DOHH2 (cell line): Measurements from ENCODE around the gene CYS1.

Experiments used
- H3F3A ChIP-seq: fragments of 200-600 bp; sonication (generic), shearing (Covaris generic); 2 replicates; pipeline ENCODE4 v1.6.0; 2016; ENCODE audit warnings: antibody characterized with exemption, mild to moderate bottlenecking; ENCODE audit not compliant: control insufficient read depth, insufficient read depth
- H3K27ac ChIP-seq: fragments of 200-600 bp; sonication (generic); 2 replicates; pipeline ENCODE4 v1.5.1; 2014; ENCODE audit warnings: low read depth, mild to moderate bottlenecking, low read length, moderate library complexity
- H3K27me3 ChIP-seq: fragments of 200-600 bp; sonication (generic); 2 replicates; pipeline ENCODE4 v1.6.1; 2014; ENCODE audit warnings: mild to moderate bottlenecking, low read length, mixed read lengths; ENCODE audit not compliant: control insufficient read depth
- H3K36me3 ChIP-seq: fragments of 200-600 bp; sonication (generic); 2 replicates; pipeline ENCODE4 v1.6.1; 2014; ENCODE audit warnings: mild to moderate bottlenecking, low read length, moderate library complexity, mixed read lengths; ENCODE audit not compliant: control insufficient read depth
- H3K4me1 ChIP-seq: fragments of 200-600 bp; sonication (generic); 2 replicates; pipeline ENCODE4 v1.6.1; 2014; ENCODE audit warnings: mild to moderate bottlenecking, low read length, mixed read lengths; ENCODE audit not compliant: control insufficient read depth
- H3K4me2 ChIP-seq: fragments of 200-600 bp; sonication (generic); 2 replicates; pipeline ENCODE4 v1.6.0; 2014; ENCODE audit warnings: mild to moderate bottlenecking, low read length, moderate library complexity
- H3K4me3 ChIP-seq: fragments of 200-600 bp; sonication (generic); 2 replicates; pipeline ENCODE4 v1.5.1; 2014; ENCODE audit warnings: mild to moderate bottlenecking, low read length, mixed read lengths
- H3K79me2 ChIP-seq: fragments of 200-600 bp; sonication (generic); 2 replicates; pipeline ENCODE4 v1.6.1; 2014; ENCODE audit warnings: mild to moderate bottlenecking, low read length, mixed read lengths; ENCODE audit not compliant: control insufficient read depth
- H3K9me2 ChIP-seq: fragments of 200-600 bp; sonication (generic); replicated peaks from 2 replicates; pipeline ENCODE4 v1.6.1; 2014; ENCODE audit warnings: mild to moderate bottlenecking, low read length, mixed read lengths; ENCODE audit not compliant: control insufficient read depth
- H3K9me3 ChIP-seq: fragments of 200-600 bp; sonication (generic); 2 replicates; pipeline ENCODE4 v1.6.1; 2014; ENCODE audit warnings: antibody characterized with exemption, low read length, mixed read lengths; ENCODE audit not compliant: control insufficient read depth, insufficient read depth
- H4K20me1 ChIP-seq: fragments of 200-600 bp; sonication (generic); 2 replicates; pipeline ENCODE4 v1.6.0; 2014; ENCODE audit warnings: low read depth, mild to moderate bottlenecking, antibody characterized with exemption, low read length, moderate library complexity; ENCODE audit not compliant: control insufficient read depth, insufficient read depth
- EZH2phosphoT487 ChIP-seq: fragments of 200-600 bp; sonication (generic); IDR thresholded peaks from 2 replicates; pipeline ENCODE4 v1.6.1; 2017; ENCODE audit warnings: borderline replicate concordance, mild to moderate bottlenecking, antibody characterized with exemption, low read length, moderate library complexity, mixed read lengths
- TF ChIP-seq, protein P1 (sequence below): fragments of 200-600 bp; sonication (generic); IDR thresholded peaks from one replicate; pipeline ENCODE4 v1.5.1; 2014; ENCODE audit warnings: antibody characterized with exemption, mild to moderate bottlenecking, low read depth, low read length; ENCODE audit not compliant: poor library complexity, severe bottlenecking

CYS1 gene

DNA sequence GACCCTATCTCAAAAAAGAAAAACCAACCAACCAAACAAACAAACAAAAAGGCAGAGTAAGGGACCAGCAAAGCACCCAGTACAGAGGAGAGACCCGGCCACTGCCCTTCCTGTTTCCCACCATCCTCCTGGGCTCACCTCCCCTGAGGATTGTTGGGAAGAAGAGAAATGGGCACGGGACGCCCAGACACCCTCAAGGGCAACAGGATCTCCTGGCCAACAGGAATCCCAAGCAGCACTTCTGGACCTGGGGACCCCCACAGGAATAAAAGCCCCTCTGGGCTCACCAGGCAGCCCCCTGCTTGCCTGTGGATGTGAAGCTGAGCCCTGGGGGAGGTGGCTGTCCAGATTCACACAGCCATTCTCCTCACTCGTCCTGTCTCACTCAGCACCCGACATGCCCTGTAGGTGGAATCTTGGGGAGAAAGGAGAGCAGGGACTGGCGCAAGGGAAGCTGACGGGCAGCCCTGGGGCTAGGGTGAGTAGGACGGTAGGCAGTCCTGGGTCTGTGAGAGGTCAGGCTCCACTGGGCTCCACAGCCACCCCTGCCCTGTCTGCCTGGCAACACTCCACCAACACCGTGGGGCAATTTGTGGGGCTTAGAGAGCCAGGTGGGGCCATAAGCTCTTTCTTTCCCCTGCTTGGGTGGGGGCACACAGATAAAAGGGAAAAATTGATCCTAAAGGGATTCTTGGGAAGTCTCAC, 18.8 kb downstream of the CYS1 start:
- H3K4me1 ChIP-seq: no peaks in the 10 kb centered on the region
- H3K27ac ChIP-seq: no peak overlapping the region
- no peaks in the 10 kb centered on the region for H3K9me3 ChIP-seq
- H3K4me3 ChIP-seq: no peak overlapping the region
- H3K4me2 ChIP-seq: no peak overlapping the region
- no peaks in the 10 kb centered on the region for H3K9me2 ChIP-seq
- TF ChIP-seq, protein P1, sequence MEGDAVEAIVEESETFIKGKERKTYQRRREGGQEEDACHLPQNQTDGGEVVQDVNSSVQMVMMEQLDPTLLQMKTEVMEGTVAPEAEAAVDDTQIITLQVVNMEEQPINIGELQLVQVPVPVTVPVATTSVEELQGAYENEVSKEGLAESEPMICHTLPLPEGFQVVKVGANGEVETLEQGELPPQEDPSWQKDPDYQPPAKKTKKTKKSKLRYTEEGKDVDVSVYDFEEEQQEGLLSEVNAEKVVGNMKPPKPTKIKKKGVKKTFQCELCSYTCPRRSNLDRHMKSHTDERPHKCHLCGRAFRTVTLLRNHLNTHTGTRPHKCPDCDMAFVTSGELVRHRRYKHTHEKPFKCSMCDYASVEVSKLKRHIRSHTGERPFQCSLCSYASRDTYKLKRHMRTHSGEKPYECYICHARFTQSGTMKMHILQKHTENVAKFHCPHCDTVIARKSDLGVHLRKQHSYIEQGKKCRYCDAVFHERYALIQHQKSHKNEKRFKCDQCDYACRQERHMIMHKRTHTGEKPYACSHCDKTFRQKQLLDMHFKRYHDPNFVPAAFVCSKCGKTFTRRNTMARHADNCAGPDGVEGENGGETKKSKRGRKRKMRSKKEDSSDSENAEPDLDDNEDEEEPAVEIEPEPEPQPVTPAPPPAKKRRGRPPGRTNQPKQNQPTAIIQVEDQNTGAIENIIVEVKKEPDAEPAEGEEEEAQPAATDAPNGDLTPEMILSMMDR: no peak
- TF ChIP-seq EZH2phosphoT487: no peak
- H3K27me3 ChIP-seq: no peaks in the 10 kb centered on the region
- no peaks in the 10 kb centered on the region for H3K36me3 ChIP-seq
- no peaks in the 10 kb centered on the region for H3K79me2 ChIP-seq
- no peaks in the 10 kb centered on the region for H3F3A ChIP-seq
- H4K20me1 ChIP-seq: no peaks in the 10 kb centered on the region

- Histone ChIP-seq H3K36me3 (no peaks in the 10 kb centered on the region), H3K4me1 (no peaks in the 10 kb centered on the region), H4K20me1 (no peaks in the 10 kb centered on the region), H3K9me2 (no peaks in the 10 kb centered on the region), H3K4me2 (no peak overlapping the region), H3K27me3 (peaks cover 2% of the 10 kb centered on the region), H3K79me2 (no peaks in the 10 kb centered on the region), H3K27ac (no peak overlapping the region), H3K4me3 (no peak overlapping the region), H3K9me3 (no peaks in the 10 kb centered on the region), H3F3A (no peaks in the 10 kb centered on the region)
- TF ChIP-seq EZH2phosphoT487: no peak
- TF ChIP-seq, protein P1: no peak
Observed at GRCh38 chr2:10059552-10060335, 20.5 kb downstream of the CYS1 start.

DNA sequence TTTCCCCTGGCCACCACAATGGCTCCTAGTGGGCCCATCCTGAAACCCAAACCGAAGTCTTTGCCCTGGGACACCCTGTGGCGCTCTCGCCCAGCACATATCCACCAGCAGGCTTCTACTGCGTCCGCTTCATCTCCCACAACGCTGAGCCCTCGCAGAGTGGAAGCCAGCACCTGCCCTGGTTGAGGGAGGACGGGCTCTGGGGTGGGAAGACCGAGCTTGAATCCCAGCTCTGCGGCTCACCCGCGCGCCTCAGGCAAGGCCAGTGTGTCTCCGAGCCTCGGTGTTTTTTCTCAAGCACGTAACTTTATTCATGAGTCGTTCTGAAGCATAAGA, 21.2 kb downstream of the CYS1 start:
- H3F3A ChIP-seq: no peaks in the 10 kb centered on the region
- no peak overlapping the region for H3K27ac ChIP-seq
- H4K20me1 ChIP-seq: no peaks in the 10 kb centered on the region
- H3K9me2 ChIP-seq: no peaks in the 10 kb centered on the region
- no peaks in the 10 kb centered on the region for H3K4me1 ChIP-seq
- TF ChIP-seq, protein P1: no peak
- no peak for TF ChIP-seq EZH2phosphoT487
- no peaks in the 10 kb centered on the region for H3K36me3 ChIP-seq
- no peaks in the 10 kb centered on the region for H3K79me2 ChIP-seq
- no peak overlapping the region for H3K4me3 ChIP-seq
- no peak overlapping the region for H3K4me2 ChIP-seq
- no peaks in the 10 kb centered on the region for H3K9me3 ChIP-seq
- H3K27me3 ChIP-seq: peaks cover 10% of the 10 kb centered on the region
